Astrocyte of the spinal cord (primary cell): ENCODE results near the gene WRNIP1.

Experiments used
- DNase-seq: peaks from one replicate; pipeline ENCODE4 v3.0.0; 2011; ENCODE audit warnings: low read depth, low spot score
- H3K4me3 ChIP-seq: 2 replicates; pipeline ENCODE4 v1.5.1; 2011; ENCODE audit warnings: low read depth, mild to moderate bottlenecking, low read length, moderate library complexity
- in situ Hi-C: cut with HindIII; loops from 2 replicates; pipeline ENCODE4 v1.10.0; 2017; ENCODE audit warnings: low sequenced_read_pairs
- TF ChIP-seq, protein P1 (sequence below): IDR thresholded peaks from 2 replicates; pipeline ENCODE4 v1.5.1; 2012; ENCODE audit warnings: low read depth, mild to moderate bottlenecking, low read length, inconsistent platforms

Gene WRNIP1

DNA sequence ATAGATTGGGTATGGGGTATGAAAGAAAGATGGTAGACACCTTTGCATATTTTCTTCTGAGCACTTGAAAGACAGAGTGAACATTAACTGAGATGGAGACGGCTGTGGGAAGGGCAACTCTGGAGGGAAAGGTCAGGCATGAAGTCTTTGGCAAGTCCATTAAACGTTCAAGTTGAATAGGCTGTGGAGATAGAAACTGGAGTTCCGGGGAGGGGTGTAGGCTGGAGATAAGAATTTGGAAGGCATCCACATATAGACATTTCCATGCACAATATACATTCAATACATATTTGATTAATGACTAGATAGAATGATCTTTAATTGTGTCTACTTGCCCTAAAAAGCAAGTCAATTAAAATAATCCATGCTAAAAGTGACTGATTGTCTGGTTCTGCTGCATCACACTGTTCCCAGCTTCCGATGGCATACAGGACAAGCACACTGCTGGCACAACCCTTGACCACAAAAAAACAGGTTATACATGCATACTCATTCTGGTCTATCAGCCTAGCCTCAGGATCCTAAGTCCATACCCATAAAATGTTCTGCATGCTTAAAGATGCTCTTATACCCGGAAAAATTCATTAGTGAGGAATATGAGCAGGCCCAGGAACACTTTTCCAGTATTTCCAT lies 12.6 kb upstream of the WRNIP1 start:
- TF ChIP-seq, protein P1, sequence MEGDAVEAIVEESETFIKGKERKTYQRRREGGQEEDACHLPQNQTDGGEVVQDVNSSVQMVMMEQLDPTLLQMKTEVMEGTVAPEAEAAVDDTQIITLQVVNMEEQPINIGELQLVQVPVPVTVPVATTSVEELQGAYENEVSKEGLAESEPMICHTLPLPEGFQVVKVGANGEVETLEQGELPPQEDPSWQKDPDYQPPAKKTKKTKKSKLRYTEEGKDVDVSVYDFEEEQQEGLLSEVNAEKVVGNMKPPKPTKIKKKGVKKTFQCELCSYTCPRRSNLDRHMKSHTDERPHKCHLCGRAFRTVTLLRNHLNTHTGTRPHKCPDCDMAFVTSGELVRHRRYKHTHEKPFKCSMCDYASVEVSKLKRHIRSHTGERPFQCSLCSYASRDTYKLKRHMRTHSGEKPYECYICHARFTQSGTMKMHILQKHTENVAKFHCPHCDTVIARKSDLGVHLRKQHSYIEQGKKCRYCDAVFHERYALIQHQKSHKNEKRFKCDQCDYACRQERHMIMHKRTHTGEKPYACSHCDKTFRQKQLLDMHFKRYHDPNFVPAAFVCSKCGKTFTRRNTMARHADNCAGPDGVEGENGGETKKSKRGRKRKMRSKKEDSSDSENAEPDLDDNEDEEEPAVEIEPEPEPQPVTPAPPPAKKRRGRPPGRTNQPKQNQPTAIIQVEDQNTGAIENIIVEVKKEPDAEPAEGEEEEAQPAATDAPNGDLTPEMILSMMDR, result no peak
- in situ Hi-C loops, result no loop called here
- no peak overlapping the region for H3K4me3 ChIP-seq
- no peak for DNase-seq

DNA sequence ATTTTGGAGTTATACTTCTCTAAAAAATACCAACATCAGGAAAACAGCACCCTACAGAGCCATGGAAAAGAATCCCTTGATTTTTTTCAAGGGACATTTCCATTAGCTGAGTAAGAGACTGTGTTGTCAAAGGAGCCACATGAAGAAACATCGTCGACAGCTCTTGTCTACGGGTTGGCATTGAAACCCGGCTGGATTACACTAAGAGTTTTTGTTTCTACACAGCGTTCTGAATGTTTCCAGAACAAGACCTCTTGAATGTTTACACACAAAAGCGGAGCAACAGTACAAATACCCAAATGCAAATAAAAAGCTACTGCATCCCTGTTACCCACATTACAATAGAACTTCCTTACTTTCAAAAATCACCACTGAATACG lies 12.1 kb upstream of the WRNIP1 start:
- DNase-seq, result no peak
- H3K4me3 ChIP-seq, result no peak overlapping the region
- in situ Hi-C loops, result no loop called here
- TF ChIP-seq, protein P1, result no peak

DNA sequence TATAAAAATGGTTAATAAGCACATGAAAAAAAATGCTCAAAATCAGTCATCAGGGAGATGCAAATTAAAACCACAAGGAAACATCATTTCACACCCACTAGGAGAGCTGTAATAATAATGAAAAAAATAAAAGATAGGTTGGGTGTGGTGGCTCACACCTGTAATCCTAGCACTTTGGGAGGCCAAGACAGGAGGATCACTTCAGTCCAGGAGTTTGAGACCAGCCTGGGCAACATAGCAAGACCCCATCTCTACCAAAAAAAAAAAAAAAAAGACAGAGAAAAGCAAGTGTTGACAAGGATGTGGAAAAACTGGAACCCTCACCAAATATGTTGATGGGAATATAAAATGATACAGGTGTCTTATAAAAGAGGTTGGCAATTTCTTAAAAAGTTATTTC lies 11.4 kb upstream of the WRNIP1 start:
- DNase-seq, result no peak
- no peak overlapping the region for H3K4me3 ChIP-seq
- in situ Hi-C loops, result no loop called here
- TF ChIP-seq, protein P1, result no peak

DNA sequence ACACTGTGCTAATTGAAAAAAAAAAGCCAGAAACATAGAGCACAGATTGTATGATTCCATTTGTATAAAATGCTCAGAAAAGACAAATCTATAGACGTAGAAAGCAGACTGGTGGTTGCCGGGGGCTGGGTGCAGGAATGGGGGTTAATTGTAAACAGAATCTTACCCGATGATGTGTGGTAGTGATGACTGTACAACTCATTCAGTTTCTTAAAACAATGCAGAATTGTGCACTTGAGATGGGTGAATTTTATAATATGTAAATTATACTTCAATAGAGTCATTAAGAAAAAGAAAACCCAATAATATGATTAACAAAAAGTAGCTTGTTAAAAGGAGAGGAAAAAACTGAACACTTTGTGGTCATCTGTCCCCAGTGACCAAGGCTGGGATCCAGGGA lies 10.8 kb upstream of the WRNIP1 start:
- in situ Hi-C loops, result no loop called here
- no peak overlapping the region for H3K4me3 ChIP-seq
- TF ChIP-seq, protein P1, result no peak
- no peak for DNase-seq

DNA sequence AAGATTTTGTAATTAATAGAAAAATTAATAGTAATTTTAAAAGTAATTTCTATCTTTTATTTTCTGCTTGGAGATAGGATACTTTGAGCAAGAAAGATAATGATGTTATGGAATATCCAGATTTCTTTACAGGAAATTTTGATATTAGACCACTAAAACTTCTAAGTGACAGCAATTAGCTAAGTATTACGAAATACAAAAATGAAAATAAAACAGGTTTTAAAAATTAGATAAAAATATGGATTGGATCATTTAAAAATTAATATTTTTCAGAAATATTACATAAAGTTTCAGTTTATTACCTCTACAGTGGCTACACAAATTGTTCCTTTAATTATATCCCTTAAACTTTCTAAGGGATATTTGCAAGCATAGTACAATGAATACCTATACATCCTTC lies 10.3 kb upstream of the WRNIP1 start:
- no peak overlapping the region for H3K4me3 ChIP-seq
- DNase-seq, result no peak
- TF ChIP-seq, protein P1, result no peak
- in situ Hi-C loops, result no loop called here

DNA sequence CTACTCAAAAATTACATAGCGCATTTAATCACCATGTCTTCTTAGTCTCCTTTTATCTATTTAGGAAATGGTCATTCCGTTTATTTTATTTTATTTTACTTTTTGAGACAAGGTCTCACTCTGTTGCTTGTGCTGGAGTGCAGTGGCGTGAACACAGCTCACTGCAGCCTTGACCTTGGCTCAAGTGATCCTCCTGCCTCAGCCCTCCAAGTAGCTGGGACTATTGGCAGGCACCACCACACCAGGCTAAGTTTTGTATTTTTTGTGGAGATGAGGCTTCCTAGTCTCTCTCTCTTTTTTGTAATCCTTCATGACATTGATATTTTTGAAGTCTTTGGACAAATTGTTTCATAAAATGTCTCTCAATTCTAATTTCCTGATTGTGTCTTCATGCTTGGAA lies 9.7 kb upstream of the WRNIP1 start:
- in situ Hi-C loops, result no loop called here
- TF ChIP-seq, protein P1, result no peak
- DNase-seq, result no peak
- H3K4me3 ChIP-seq, result no peak overlapping the region

DNA sequence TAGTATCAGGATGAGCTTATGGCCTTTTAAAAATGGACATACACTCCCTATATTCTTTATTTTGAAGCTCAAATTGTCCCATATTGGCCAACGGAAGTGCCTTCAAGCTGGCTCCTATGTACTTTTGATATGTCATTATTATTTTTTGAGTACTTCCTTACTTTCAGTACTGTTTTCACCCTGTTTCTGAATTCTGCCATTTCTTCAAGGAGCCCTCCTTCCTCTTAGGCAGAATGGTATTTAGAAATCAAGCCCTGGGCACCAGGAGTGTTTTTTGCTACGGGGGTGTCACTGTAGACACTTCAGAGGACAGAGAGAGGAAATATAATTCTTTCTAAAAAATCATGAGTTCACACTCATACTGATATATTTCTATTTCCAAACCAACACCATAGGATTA lies 9.0 kb upstream of the WRNIP1 start:
- no peak for DNase-seq
- no peak overlapping the region for H3K4me3 ChIP-seq
- in situ Hi-C loops, result no loop called here
- TF ChIP-seq, protein P1, result no peak
